Neuron (in vitro differentiated cells): ENCODE results near the gene TRPM2.
"Not testable (repeated sequence)": the region's sequence is repeated elsewhere in the genome, so short reads cannot be mapped to it uniquely, and the experiment has no call there.

ENCODE experiments used
- H2AFZ ChIP-seq: one replicate; pipeline ENCODE4 v1.6.1; 2013; ENCODE audit warnings: low read depth, mild to moderate bottlenecking, inconsistent platforms, low read length, moderate library complexity
- H3K27me3 ChIP-seq: one replicate; pipeline ENCODE4 v1.6.1; 2013; ENCODE audit warnings: low read length; ENCODE audit not compliant: insufficient read depth
- H3K36me3 ChIP-seq: one replicate; pipeline ENCODE4 v1.6.1; 2013; ENCODE audit warnings: low read length; ENCODE audit not compliant: insufficient read depth
- H3K4me1 ChIP-seq: one replicate; pipeline ENCODE4 v1.6.1; 2013; ENCODE audit warnings: low read length; ENCODE audit not compliant: insufficient read depth
- H3K4me3 ChIP-seq: 2 replicates; pipeline ENCODE4 v1.5.1; 2013; ENCODE audit warnings: mild to moderate bottlenecking, low read length, moderate library complexity
- H3K9me3 ChIP-seq: one replicate; pipeline ENCODE4 v1.6.1; 2013; ENCODE audit warnings: low read length

Gene TRPM2

DNA sequence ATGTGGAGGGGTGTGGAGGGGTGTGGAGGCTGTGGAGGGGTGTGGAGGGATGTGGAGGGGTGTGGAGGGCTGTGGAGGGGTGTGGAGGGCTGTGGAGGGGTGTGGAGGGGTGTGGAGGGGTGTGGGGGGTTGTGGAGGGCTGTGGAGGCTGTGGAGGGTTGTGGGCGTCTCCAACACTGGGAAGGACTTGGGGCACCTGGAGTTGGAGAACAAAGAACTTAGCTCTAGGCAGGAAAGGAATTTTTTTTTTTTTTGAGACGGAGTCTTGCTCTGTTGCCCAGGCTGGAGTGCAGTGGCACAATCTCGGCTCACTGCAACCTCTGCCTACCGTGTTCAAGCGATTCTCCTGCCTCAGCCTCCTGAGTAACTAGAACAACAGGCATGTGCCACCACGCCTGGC is 43.4 kb downstream of the TRPM2 start:
- H3K36me3 ChIP-seq, H3K4me3 ChIP-seq, H3K9me3 ChIP-seq, H2AFZ ChIP-seq, H3K27me3 ChIP-seq, H3K4me1 ChIP-seq: not testable (repeated sequence)

- Histone ChIP-seq H3K4me1 (no peaks in the 10 kb centered on the region), H3K9me3 (peaks cover 3% of the 10 kb centered on the region), H3K27me3 (peaks cover 9% of the 10 kb centered on the region), H3K4me3 (no peak overlapping the region), H3K36me3 (no peaks in the 10 kb centered on the region), H2AFZ (no peak overlapping the region)
These were observed 44.1 kb downstream of the TRPM2 start for GRCh38 chr21:44397431-44398031.

DNA sequence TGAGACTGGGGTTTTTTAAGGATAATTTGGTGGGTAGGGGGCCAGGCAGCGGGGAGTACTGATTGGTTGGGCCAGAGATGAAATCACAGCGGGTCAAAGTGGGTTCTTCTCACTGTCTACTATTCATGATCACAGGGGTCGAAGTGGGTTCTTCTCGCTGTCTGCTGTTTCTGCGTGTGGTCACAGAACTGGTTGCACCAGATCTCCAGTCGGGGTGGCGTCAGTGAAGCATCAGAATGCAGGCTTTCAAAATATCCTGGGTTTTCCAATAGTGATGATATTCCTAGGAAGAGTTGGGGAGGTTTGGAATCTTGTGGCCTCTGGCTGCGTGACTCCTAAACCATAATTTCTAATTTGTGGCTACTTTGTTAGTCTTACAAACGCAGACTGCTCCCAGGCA is 45.1 kb downstream of the TRPM2 start:
- Histone ChIP-seq H2AFZ (no peak overlapping the region), H3K9me3 (peaks cover 3% of the 10 kb centered on the region), H3K36me3 (no peaks in the 10 kb centered on the region), H3K4me1 (no peaks in the 10 kb centered on the region), H3K4me3 (no peak overlapping the region), H3K27me3 (peaks cover 9% of the 10 kb centered on the region)

DNA sequence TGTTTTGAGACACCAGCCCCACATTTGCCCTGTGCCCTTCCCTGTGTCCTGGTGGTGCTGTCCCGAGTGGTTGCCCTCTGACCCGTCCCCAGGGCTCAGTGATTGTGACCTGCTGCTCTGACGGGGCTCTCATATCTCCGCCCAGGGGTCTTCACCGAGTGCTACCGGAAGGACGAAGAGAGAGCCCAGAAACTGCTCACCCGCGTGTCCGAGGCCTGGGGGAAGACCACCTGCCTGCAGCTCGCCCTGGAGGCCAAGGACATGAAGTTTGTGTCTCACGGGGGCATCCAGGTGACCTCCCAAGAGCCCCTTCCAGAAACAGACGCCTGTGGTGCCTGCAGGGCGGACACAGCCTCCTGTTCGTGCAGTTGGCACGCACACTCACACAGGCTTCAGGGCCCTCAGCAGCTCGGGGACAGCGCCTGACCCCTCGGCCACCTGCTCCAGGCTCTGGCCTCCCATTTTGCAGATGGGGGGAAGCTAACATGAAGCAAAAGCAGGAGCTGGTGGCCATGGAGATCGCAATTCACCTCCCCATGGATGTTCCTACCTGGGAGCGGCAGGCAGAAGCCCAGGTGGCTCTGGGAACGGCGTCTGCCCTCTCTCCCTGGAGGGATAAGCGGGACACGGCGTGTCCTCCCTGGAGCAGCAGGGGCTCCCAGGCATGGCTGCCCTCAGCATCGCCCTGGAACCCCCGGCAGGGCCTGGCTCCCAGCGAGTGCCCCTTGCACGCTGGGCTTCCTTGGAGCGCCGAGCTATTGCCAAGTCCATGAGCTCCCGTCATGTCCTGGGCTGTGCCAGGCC is 45.9 kb downstream of the TRPM2 start:
- H3K4me1 ChIP-seq: no peaks in the 10 kb centered on the region
- H3K9me3 ChIP-seq: peaks cover 3% of the 10 kb centered on the region
- H3K4me3 ChIP-seq: no peak overlapping the region
- no peaks in the 10 kb centered on the region for H3K36me3 ChIP-seq
- H2AFZ ChIP-seq: no peak overlapping the region
- H3K27me3 ChIP-seq: peaks cover 9% of the 10 kb centered on the region

DNA sequence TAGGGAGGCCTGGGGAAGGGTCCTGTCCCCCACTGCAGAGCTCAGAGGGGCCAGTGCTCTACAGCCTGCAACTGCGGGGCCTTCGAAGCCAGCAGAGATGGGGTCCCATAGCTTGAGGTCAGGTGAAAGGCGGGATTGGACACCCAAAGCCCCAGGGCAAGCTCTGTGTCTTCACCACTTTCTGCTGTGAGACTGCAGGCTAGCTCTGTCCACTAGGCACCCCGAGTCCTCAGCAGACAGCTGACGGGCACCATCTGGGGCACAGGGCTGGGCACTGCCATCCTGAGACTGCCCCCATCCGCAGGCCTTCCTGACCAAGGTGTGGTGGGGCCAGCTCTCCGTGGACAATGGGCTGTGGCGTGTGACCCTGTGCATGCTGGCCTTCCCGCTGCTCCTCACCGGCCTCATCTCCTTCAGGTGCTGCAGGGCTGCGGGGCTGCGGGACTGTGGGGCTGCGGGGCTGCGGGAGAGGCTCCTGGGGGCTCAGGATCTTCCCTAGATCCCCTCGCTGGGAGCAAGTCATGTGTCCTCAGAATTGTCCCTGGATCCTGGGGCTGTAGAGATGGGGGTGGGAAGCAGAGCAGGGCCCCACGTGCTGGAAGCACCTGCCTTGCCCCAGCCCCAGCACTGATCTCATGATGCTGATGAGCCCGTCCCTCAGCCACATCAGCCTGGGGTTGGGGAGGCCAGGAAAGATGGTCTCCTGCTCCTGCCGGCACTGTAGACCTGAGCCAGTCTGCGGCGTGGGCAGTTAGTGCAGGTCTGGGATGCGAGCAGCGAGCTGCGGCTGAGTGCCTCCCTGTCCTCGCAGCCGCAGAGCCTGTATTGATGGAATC is 46.8 kb downstream of the TRPM2 start:
- Histone ChIP-seq H3K4me3 (no peak overlapping the region), H3K4me1 (no peaks in the 10 kb centered on the region), H3K9me3 (peaks cover 3% of the 10 kb centered on the region), H3K27me3 (peaks cover 9% of the 10 kb centered on the region), H2AFZ (no peak overlapping the region), H3K36me3 (no peaks in the 10 kb centered on the region)

- no peaks in the 10 kb centered on the region for H3K36me3 ChIP-seq
- no peaks in the 10 kb centered on the region for H3K4me1 ChIP-seq
- H3K9me3 ChIP-seq: peaks cover 3% of the 10 kb centered on the region
- H3K27me3 ChIP-seq: peaks cover 9% of the 10 kb centered on the region
- H3K4me3 ChIP-seq: no peak overlapping the region
- H2AFZ ChIP-seq: no peak overlapping the region
These were observed 47.5 kb downstream of the TRPM2 start for GRCh38 chr21:44400791-44401385.

GRCh38 chr21:44401386-44402160 is 48.2 kb downstream of the TRPM2 start:
- Histone ChIP-seq H2AFZ (no peak overlapping the region), H3K9me3 (peaks cover 3% of the 10 kb centered on the region), H3K27me3 (peaks cover 9% of the 10 kb centered on the region), H3K4me3 (no peak overlapping the region), H3K4me1 (no peaks in the 10 kb centered on the region), H3K36me3 (no peaks in the 10 kb centered on the region)

DNA sequence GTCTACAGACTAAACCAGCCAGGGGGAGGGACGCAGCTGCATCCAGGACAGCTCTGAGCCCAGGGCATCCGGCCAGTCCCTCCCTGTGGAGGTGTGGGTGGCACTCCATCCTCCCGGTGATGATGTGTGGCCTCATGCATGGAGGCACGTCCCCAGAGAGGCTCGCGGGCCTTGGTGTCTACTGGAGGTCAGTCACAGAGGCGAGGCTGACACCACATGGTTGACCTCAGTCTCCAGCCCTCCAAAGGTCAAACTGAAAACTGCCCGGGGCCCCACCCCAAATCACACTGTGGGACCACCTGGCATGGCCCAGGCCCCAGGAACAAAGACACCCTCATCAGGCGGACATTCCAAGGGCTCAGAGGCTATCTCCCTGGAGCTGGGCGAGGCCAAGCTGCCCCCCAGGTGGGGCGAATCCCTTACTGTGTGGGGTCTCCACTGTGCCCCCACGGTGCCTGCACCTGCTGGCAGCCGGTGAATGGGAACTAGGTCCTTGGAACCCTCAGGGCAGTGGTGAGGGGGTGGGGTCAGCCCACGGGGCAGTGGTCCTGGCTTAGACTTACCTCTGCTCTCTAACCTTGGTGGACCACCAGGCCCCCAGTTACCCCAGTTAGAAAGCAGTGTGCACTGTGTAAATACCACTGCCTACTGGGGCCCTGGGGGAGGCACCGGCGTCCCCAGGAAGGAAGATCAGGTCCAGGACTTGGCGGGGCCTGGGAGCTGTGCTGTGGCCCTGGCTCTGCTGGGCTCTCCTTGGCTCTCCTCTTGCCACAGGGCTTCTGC is 49.1 kb downstream of the TRPM2 start:
- H3K4me3 ChIP-seq: no peak overlapping the region
- no peaks in the 10 kb centered on the region for H3K36me3 ChIP-seq
- no peak overlapping the region for H2AFZ ChIP-seq
- peaks cover 3% of the 10 kb centered on the region for H3K9me3 ChIP-seq
- peaks cover 9% of the 10 kb centered on the region for H3K27me3 ChIP-seq
- no peaks in the 10 kb centered on the region for H3K4me1 ChIP-seq

- H3K4me1 ChIP-seq: no peaks in the 10 kb centered on the region
- H2AFZ ChIP-seq: no peak overlapping the region
- H3K4me3 ChIP-seq: no peak overlapping the region
- no peaks in the 10 kb centered on the region for H3K36me3 ChIP-seq
- H3K9me3 ChIP-seq: no peaks in the 10 kb centered on the region
- peaks cover 9% of the 10 kb centered on the region for H3K27me3 ChIP-seq
These were observed 49.9 kb downstream of the TRPM2 start for GRCh38 chr21:44403106-44404020.

DNA sequence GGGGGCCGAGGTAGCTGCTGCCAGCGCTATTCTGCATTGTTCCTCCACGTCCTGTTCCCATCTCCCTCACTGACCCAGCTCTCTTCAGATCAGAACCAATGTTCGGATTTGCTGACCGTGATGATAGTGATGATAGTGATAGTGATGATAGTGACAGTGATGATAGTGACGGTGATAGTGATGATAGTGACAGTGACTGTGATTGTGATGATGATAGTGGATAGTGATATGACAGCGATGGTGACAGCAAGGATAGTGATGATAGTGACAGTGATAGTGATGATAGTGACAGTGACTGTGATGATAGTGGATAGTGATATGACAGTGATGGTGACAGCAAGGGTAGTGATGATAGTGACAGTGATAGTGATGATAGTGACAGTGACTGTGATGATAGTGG is 51.1 kb downstream of the TRPM2 start:
- H3K36me3 ChIP-seq, H3K9me3 ChIP-seq, H3K4me3 ChIP-seq, H2AFZ ChIP-seq, H3K4me1 ChIP-seq, H3K27me3 ChIP-seq: not testable (repeated sequence)

DNA sequence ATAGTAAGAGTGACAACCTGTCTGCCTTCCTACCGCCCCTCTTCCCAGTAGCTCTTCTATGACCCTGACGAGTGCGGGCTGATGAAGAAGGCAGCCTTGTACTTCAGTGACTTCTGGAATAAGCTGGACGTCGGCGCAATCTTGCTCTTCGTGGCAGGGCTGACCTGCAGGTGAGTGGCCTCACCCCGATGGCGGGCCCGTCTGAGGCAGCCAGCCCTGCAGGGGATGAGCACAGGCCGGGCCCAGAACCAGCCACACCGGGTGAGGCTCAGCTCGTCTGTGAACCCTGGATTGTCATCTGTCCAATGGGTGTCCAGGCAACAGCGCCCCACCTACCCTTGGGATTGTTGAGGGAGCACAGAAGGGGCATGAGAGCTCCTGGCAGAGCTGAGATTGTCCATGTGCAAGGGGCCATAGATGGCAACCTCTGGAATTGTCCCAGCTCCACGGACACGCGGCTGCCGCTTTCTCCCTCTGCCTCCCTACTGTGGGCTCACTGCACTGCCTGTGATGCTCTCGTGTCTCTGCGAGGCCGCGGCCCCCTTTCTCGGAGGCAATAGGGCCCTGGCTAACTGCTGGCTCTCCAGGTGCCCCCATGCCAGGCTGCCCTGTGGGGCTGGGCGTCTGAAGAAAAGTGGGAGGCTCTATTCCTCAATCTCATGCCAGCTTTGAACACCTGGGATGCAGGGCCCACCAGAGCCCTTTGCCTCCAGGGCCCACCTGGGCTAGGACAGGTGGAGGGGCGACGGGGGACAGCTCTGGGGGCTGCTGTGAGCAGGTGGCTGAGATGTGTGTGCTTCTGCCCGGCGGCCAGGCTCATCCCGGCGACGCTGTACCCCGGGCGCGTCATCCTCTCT is 51.9 kb downstream of the TRPM2 start:
- Histone ChIP-seq H3K27me3 (peaks cover 3% of the 10 kb centered on the region), H3K4me1 (no peaks in the 10 kb centered on the region), H3K4me3 (no peak overlapping the region), H2AFZ (no peak overlapping the region), H3K36me3 (no peaks in the 10 kb centered on the region), H3K9me3 (no peaks in the 10 kb centered on the region)
